GM18505 (cell line): ENCODE results near the gene SPEF1.
A peak's percentile ranks its signal among the peaks of the same experiment; 100 is the strongest.

ENCODE experiments used
- ATAC-seq: cut with Tn5 transposase; IDR thresholded peaks from one replicate; pipeline ENCODE4 v1.9.1; 2021; ENCODE audit not compliant: unreplicated experiment
- POLR2A ChIP-seq: IDR thresholded peaks from 4 replicates; pipeline ENCODE4 v1.6.1; 2011; ENCODE audit warnings: borderline replicate concordance; ENCODE audit not compliant: insufficient read depth, insufficient read length; ENCODE audit errors: extremely low read depth

The SPEF1 gene

DNA sequence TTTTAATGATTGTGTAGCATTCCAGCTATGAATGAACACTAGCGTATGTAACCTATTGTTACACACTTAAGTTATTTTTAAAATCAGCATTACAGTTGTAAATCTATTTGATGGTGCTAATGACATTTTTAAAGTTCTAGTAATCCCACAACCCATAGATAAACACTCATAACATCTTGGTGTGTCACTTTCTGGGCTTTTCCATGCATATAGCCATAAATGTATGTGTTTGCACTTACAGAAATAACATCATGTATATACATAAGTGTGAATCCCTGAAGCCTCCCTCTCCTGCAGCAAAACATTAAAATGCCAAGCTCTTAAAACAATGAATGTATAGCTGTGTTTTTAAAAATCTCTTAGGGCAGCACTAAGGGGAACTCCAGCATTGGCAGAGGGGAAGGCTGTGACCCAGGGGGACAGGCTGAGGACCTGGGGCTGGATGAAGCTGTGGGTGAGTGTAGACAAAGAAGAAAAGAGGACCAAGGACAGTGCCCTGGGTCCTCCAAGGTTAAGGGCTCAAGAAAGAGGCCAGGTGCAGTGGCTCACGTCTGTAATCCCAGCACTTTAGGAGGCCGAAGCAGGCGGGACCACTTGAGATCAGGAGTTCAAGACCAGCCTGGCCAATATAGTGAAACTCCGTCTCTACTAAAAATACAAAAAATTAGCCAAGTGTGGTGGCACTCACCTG lies 6.2 kb upstream of the SPEF1 start:
- TF ChIP-seq POLR2A = no peak
- no peak for ATAC-seq

DNA sequence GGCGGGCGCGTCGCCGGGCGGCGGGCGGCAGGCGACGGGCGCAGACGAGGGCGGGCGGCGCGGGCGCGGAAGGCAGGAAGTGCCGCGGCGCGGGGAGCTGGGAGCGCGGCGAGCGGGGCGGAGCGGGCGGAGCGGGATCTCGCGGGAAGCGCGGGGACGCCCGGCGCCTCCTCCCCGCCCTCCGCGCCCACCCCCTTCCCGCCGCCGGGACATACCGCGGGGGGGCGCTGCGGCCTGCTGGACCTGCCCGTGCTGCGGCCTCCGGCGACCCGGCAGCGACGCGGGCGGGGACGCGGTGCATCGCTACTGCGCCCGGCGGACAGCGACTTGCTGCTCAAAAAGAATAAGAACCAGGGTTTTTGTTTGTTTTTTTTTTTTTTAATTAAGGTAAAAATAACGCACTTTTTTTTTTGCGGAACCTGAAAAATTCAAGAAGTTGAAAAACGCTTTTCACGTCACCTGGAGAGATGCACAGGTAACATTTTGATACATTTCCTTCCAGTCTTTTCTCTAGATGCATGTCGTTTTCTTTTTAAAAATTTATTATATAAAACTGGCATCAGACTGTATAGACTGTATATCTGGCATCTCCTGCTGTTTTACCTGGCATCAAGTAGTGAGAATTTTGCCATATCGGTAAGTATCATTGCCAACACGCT lies 5.5 kb upstream of the SPEF1 start, which contains the start of gene CENPB:
TSS of gene CENPB (minus strand) at position 76 of the 659 bp plus-strand sequence. CDS start 257 bp downstream, outside the sequence.
- ATAC-seq = peak; percentile 83
- peak; percentile 49 for TF ChIP-seq POLR2A

DNA sequence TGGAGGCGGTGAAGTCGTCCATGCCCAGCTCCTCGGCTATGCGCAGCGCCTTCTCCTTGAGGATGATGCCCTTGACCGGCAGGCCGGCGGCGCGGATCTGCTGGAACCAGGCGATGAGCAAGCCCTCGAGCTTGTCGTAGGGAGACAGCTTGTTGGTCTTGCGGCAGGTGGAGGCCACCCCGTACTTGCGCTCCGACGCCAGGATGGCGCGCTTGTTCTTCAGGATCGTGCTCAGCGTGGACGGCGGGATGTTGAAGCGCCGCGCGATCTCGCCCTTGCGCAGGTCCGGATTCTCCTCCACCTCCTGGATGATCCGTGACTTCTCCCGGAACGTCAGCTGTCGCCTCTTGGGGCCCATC lies 4.9 kb upstream of the SPEF1 start:
- no peak for TF ChIP-seq POLR2A
- peak; percentile 21 for ATAC-seq

DNA sequence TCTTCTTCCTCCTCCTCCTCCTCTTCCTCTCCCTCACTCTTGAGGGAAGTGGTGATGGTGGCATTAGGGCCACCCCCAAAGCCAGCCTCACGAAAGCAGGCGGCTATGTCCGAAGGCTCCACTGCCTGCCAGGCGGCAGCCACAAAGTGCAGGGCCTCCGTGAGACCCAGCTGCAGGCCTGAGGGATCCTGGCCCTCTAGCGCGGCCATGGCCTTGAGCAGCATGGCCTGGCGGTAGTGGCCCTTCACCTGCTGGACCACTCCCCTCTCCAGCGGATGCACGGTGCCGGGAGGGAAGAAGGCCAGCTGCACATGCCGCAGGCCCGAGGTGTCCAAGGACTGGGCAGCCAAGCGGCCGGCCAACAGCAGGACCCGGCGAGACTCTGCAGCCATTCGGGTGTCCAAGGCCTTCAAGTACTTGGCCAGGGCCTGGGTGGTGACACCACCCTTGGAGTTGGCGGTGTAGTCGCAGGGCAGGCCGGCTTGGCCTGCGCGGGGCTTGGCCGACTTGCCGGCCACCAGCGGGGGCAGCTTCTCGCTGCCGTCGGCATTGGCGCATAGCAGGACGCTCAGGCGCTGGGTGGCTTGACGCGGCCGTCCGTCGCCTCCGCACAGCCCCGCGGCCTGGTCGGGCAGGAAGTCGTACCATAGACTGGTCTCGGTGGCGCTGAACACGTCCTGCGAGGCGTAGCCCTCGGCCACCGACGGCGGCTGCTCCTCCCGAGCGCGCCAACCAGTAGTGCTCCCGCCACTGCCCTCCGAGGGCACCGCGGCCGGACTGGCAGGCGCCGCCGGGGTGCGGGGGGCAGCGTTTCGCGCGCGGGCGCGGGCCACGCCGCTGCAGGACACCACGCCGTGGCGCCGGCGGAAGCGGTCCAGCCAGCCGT lies 4.2 kb upstream of the SPEF1 start:
- no peak for ATAC-seq
- TF ChIP-seq POLR2A = no peak

DNA sequence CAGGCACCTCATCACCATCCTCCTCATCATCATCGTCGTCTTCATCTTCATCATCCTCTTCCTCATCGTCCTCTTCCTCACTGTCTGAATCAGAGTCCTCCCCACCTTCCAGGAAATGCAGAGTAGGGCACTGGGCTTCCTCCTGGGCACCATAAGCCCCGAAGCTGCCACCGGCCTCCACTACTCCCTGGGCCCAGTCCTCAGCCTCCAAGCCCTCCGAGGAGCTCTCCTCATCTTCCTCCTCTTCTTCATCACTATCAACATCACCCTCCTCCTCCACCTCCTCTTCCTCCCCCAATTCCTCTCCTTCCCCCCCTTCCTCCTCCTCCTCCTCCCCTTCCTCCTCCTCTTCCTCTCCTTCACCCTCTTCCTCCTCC lies 3.6 kb upstream of the SPEF1 start:
- no peak for ATAC-seq
- TF ChIP-seq POLR2A = no peak

DNA sequence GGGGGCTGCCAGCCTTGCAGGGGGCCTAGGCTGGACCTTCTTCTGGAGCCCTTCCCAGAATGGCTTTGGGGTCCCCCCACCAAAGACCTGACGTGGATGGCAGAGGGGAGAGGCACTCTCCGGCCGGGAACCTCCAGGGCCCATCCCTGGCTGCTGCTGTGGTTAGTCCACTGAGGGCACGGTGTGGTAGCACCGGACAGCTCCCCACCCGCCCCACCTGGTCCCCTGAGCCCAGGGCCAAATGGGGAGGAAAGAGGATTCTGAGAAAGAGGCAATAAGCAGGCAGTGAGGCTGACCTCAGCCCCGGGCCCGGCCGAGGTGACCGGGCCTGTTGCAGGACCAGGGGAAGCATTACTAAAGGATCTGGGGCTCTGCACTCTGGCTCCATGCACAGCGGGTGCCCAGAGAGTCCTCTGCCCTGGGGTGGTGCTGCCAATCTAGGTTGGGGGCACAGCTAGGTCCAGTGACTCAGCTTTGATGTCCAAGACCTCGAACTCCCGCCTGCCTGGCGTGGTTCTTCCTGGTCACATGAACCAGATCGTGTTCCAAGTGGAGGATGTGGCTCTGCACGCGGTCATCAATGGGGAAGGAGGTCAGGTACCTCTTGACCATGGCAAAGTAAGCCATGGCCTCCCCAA lies 3.1 kb upstream of the SPEF1 start:
- TF ChIP-seq POLR2A = no peak
- ATAC-seq = no peak

DNA sequence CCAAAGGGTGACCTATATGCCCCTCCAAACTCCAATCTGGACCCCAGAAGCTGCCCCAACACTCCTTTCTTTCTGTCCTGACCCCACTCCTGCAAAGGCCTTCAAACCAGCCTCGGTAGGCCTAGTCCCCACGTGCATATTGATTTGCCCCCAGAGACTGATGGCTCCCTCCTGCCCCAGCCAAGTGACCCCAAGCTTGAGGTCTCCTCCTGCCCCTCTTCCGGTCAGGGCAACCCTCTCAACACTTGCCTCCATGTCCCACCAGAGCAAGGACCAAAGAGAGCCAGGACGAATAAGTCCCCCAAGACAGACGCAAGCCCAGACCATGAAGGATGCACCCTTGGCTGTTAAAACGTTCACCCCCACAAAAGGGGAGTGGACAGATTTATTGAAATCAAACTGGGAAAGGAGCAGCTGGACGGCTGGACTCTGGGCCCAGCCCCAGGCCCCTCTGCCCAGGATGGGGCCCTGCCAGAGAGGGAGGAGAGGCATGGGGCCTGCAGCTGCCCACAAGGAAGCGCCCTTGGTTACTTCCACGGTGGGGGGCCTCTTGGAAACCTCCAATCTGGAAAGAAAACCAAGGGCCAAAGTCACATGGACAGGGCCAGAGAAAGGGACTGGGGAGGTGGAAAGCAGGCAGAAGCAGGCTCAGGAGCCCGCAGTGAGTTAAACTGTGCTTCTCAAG lies 2.4 kb upstream of the SPEF1 start:
- ATAC-seq = no peak
- no peak for TF ChIP-seq POLR2A

DNA sequence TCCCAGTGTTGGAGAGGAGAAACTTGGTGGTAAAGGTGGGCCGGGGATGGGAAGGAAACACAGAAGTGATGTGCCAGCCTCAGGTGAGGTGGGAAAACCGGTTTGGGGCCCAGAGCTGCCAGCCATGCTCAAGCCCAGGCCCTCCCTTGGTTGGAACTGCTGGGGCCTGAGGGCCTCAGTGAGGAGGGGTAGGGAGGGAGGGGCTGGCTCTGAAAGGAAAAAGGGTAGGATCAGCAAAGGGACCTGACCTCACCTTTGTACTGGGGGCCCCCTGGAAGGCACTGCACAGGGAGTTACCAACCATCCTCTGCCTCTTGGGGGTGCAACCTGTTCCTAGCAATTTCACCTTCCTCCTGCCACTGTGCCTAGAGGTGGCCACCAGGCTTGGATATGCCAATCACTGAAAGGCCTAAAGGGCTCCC lies 1.8 kb upstream of the SPEF1 start:
- no peak for TF ChIP-seq POLR2A
- ATAC-seq = no peak

DNA sequence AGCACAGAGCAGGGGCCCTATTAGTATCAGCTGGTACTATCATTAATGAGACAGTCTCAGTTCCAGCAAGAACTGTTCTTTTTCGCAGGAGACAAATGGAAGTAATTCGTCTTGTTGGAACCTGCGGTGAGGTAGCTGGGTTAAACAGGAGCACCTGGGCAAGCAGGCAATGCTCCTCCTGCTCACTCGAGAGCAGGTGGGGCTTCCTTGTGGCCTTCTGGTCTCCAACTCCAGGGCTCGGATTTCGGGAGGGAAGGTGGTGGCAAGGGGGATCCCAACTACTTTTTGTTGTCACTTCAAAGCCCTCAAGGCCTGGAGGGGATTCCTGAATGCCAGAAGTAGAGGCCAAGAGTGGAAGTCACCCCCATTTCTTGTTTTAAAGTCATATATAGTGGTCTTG lies 1.3 kb upstream of the SPEF1 start:
- ATAC-seq = no peak
- no peak for TF ChIP-seq POLR2A

DNA sequence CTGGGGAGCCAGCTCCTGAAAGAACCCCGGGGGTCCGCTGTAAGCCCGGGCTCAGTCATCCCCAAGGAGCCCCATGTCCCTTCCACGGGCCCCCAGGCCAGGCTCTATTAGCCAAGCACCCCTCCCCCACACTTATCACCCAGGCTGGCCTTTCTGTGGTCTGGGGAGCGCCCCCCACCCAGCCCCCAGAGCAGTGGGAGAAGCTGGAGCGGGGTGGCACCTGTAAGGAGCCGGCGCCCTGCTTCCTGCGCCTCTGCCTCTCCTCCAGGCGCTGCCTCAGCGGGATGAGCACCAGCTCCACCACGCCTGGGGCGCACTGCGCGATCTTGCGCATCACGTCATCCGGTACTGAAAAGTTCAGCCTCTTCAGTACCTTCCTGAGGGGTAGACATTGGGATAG lies 2.3 kb downstream of the SPEF1 start:
- no peak for ATAC-seq
- no peak for TF ChIP-seq POLR2A

DNA sequence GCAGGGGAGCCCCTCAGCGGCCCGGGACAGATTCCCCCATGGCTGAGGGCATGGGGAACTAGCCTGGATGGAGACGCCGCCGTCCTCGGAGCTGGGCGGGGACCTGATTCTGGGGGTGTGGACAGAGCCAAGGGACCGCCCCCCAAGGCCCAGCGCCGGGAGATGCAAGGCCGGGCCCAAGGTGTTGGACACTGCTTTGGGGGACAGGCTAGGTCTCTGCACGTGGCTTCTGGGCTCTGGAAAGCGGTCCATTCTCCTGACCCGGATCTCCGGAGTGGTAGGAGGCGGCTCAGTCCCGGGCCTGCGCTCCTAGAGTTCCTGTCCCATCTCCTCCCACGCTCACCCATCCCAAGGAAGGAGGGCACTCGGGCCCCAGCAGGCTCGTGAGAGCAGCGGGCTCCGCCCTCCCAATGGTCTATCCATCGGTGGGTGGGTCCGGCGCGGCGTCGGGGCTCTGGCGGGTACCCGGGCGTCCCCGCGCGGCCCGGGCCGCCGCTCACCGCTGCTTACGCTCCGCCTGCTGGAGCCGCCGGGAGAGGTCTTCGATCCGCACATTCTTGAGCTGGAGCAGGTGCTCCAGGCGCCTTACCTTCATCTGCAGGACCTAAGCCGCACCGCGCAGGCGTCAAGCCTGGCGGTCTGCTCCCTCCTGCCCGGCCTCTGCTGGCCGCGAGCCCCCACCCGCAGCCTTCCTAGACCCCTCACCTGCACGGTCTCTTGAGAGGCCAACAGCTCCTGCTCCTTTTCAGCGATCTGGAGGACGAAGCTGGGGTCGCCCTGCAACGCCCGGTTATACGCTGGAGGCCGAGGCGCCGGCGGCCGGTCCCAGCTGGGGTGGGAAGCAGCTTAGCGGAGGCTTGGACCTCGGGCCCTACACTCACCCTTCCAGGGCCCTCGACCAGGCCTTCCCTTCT lies 3.3 kb downstream of the SPEF1 start:
- no peak for ATAC-seq

DNA sequence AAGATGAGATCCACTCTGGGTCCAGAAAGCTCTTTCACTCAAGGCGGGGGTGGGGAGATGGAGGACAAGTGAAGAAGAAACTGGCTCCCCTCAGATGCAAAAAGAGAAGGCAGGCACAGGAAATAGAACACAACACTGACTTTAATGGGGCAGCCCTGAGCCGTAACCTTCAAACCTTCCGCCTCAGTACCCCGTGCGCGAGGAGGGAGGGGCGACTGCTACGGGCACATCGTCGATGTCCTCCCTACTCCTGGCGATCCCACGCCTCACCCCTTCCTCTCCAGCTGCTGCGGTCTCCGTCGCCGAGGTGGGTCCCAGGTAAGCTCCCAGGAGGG lies 3.9 kb downstream of the SPEF1 start:
- no peak for ATAC-seq
- TF ChIP-seq POLR2A = no peak

More for the DNA sequence above, 3.3 kb downstream of the SPEF1 start:
- no peak for TF ChIP-seq POLR2A
